Urinary bladder (tissue), 4 donors: ENCODE results near the gene TRIM9. TPM values are rescaled to one million over a fixed set of nuclear protein-coding genes. Genes with fewer than 3 reads are reported as not detected.

Source experiments
- DNase-seq: peaks from one replicate; pipeline ENCODE4 v3.0.0-alpha.2; 2015; ENCODE audit errors: extremely low spot score
- H3K27ac ChIP-seq: one replicate; pipeline ENCODE4 v1.5.1; 2013; ENCODE audit warnings: low read depth, mild to moderate bottlenecking, moderate library complexity
- H3K36me3 ChIP-seq: one replicate; pipeline ENCODE4 v1.6.1; 2013; ENCODE audit warnings: mild to moderate bottlenecking, moderate library complexity; ENCODE audit not compliant: insufficient read depth
- H3K4me1 ChIP-seq: one replicate; pipeline ENCODE4 v1.6.1; 2013; ENCODE audit warnings: mild to moderate bottlenecking, moderate library complexity; ENCODE audit not compliant: insufficient read depth
- H3K4me3 ChIP-seq: one replicate; pipeline ENCODE4 v1.5.1; 2013; ENCODE audit warnings: low read depth, low read length
- WGBS: extraction: QIAGEN DNeasy Blood & Tissue Kit; methylation state at CpG from one replicate; pipeline ENCODE4 v1.1.7; 2013; 5-methylcytosine and 5-hydroxymethylcytosine counted together
- polyA plus RNA-seq: library from polyadenylated mRNA; stranded (reverse); fragments of 200-250 nt; gene quantifications from one replicate; pipeline ENCODE4 v1.2.3, GENCODE V29; 2013
- total RNA-seq: library from RNA; depleted of rRNA; stranded (reverse); fragments of >200 nt; gene quantifications from one replicate; pipeline ENCODE4 v1.2.3, GENCODE V29; 2014
- donor health status: healthy with polysubstance abuse.
- donor health status: healthy.

The TRIM9 gene
- total RNA-seq, result 1.1 TPM
- polyA plus RNA-seq, result 0.70 TPM

DNA sequence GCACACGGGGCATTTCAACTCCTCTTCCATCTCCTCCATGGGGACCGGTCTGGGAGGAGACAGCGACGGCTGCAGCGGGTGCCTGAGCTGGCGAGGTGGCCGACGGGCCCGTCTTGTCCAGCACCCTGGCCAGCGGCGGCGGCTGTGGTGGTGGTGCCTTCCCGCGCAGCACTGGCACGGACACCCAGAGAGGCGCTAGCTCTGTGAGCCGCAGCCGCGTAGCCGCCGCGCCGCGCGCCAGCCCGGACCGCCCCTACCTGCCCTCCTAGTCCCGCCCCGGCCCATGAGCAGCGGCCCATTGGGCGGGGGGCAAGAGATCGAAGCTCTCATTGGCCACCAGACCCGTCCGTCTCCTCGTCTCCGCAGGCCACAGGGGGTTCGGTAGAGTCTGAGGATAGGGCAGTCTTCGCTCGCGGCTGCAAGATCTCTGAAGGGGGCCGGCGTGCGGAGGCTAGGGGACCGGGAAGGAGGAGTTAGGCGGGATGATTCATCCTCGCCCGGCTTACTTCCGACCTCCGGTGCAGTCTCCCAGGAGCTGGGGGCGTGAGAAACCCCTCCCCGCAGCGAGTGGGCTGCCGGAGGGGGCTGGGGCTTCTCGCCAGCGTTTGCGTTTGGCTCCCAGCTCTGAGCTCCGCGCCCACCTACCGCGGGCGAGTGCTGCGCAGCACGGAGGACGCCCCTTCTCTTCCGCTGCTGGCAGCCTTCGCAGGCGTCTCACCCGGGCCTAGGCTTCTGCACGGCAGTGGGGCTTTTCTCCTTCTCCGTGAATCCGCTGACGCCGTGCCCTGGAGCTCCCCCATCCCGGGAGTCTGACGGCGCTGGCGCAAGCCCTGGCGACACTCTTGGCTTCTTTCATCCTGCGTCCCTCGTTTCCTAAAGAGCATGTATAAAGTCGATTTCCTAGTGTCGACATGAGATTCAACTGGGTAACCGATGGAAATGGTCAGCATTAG, at the start of gene TRIM9:
Gene TRIM9, minus strand, starts transcription at position 205 of the 953 bp plus-strand sequence. Its CDS starts 166 bp downstream, at position 39.
- H3K36me3 ChIP-seq, result no peaks in the 10 kb centered on the region
- no peak within 1 kb of the TSS for H3K27ac ChIP-seq
- under 1% methylated on average over 83 of the region's 83 CpGs for WGBS
- DNase-seq, result peak; percentile 87
- no peaks in the 10 kb centered on the region for H3K4me1 ChIP-seq
- peak within 1 kb of the TSS; percentile 65 for H3K4me3 ChIP-seq

- Histone ChIP-seq H3K36me3 (no peaks in the 10 kb centered on the region), H3K4me3 (no peak overlapping the region), H3K4me1 (no peaks in the 10 kb centered on the region), H3K27ac (no peak overlapping the region)
- WGBS, result 95% methylated on average over 4 of the region's 4 CpGs
- no peak for DNase-seq
Measured at GRCh38 chr14:51140856-51141255, 46.0 kb upstream of the TRIM9 start.

GRCh38 chr14:51140338-51140737, 45.4 kb upstream of the TRIM9 start:
- H3K4me1 ChIP-seq, result no peaks in the 10 kb centered on the region
- no peak overlapping the region for H3K4me3 ChIP-seq
- no peak overlapping the region for H3K27ac ChIP-seq
- H3K36me3 ChIP-seq, result no peaks in the 10 kb centered on the region
- no peak for DNase-seq
- whole genome bisulfite sequencing, result 79% methylated on average over 5 of the region's 5 CpGs

DNA sequence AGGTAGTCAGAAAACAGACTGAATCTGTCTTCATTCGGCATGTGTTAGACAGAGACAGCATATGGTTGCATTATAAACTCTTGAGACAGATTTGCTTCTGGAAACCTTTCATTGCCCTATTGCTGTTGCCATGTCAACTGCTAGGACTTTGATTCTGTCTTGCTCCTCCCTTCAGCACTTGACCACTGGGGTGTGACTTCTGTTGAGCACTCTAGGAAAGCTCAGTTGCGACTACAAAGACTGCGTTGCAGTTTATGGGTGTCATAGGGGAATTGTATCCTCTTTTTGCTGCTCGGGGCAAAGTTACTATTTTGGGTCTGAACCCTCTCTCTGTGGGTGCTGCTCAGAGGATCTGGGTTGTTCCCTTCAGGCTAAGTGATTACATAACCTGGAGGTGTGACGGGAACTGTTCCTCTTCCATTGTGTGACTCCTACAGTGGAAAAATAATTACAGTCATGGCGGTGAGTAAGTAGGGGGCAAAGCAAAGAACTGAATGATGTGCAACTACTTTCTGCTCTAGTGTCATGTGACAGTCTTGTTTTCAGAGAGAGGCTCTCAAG, 44.3 kb upstream of the TRIM9 start:
- no peak for DNase-seq
- H3K27ac ChIP-seq, result no peak overlapping the region
- H3K4me3 ChIP-seq, result no peak overlapping the region
- no peaks in the 10 kb centered on the region for H3K36me3 ChIP-seq
- H3K4me1 ChIP-seq, result no peaks in the 10 kb centered on the region
- 77% methylated on average over 6 of the region's 6 CpGs for WGBS

DNA sequence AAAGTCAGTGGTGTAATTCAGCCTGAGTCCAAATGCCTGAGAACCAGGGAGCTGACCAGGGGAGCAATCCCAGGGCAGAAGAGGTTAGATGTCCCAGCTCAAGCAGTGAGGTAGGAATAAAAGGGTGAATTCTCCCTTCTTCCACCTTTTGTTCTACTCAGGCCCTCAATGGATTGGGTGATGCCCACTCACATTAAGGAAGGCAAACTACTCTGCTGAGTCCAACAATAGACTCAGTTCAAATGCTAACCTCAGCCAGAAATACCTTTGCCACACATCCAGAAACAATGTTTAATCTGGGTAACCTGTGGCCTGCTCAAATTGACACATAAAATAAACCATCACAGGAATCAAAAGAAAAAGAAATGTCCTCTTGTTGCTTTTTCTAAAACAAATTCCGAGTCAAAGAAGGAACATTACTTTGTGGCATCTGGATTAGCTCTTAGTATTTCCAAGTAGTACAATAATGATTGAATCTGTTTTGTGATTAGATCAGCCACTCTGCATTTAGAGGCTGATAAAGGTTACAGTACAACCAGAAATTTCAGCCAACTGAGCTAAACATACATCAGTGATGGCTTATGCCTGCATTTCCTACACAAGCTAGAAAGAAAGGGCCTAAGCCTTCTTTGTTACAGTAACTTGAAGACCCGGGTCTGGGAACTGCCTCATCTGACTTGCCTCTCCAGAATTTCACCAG, 43.6 kb upstream of the TRIM9 start:
- H3K4me3 ChIP-seq, result no peak overlapping the region
- no peak overlapping the region for H3K27ac ChIP-seq
- no peaks in the 10 kb centered on the region for H3K36me3 ChIP-seq
- 44% methylated on average over 2 of the region's 2 CpGs for WGBS
- no peak for DNase-seq
- H3K4me1 ChIP-seq, result no peaks in the 10 kb centered on the region

- no peaks in the 10 kb centered on the region for H3K36me3 ChIP-seq
- no peak for DNase-seq
- WGBS, result 77% methylated on average over 2 of the region's 2 CpGs
- no peak overlapping the region for H3K27ac ChIP-seq
- no peaks in the 10 kb centered on the region for H3K4me1 ChIP-seq
- no peak overlapping the region for H3K4me3 ChIP-seq
Measured at GRCh38 chr14:51131516-51131915, 36.6 kb upstream of the TRIM9 start.

DNA sequence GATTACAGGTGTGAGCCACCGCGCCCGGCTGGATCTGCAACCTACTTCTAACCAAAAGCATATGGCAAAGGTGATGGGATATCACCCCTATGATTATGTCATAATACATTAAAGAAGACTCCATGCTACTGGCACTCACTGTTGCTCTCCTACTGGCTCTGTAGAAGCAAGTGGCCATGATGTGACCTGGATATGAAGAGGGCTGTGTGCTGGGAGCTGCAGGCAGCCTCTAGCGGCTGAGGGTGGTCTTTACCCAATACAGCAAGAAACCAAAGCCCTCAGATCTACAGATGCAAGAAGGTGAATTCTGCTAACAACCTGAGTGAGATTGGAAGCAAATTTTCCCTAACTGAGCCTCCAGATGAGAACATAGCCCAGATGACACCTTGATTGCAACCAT, 34.2 kb upstream of the TRIM9 start:
- Histone ChIP-seq H3K4me3 (no peak overlapping the region), H3K27ac (no peak overlapping the region), H3K4me1 (no peaks in the 10 kb centered on the region), H3K36me3 (no peaks in the 10 kb centered on the region)
- WGBS, result 84% methylated on average over 4 of the region's 4 CpGs
- DNase-seq, result no peak

DNA sequence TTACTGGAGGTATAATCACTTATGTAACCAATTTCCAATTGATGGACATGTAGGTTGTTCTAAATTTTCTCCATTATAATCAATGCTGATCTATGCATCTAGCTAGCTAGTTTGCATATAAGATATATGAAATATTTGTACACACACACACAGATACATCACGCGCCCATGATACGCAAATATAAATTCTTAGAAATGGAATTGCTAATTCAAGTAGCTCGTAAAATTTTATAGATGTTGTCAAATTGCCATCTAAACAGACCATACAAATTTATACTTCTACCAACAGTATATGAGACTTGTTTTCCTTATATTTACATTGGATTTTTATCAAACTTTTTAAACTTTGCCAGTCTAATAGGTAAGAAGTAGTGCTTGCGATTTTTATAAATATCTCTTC, 29.1 kb upstream of the TRIM9 start:
- Histone ChIP-seq H3K4me3 (no peak overlapping the region), H3K27ac (no peak overlapping the region), H3K36me3 (no peaks in the 10 kb centered on the region), H3K4me1 (no peaks in the 10 kb centered on the region)
- WGBS, result 80% methylated on average over 5 of the region's 5 CpGs
- no peak for DNase-seq

- Histone ChIP-seq H3K36me3 (no peaks in the 10 kb centered on the region), H3K4me1 (no peaks in the 10 kb centered on the region), H3K27ac (no peak overlapping the region), H3K4me3 (no peak overlapping the region)
- WGBS, result 64% methylated on average over 3 of the region's 3 CpGs
- no peak for DNase-seq
Measured at GRCh38 chr14:51121096-51121495, 26.2 kb upstream of the TRIM9 start.

DNA sequence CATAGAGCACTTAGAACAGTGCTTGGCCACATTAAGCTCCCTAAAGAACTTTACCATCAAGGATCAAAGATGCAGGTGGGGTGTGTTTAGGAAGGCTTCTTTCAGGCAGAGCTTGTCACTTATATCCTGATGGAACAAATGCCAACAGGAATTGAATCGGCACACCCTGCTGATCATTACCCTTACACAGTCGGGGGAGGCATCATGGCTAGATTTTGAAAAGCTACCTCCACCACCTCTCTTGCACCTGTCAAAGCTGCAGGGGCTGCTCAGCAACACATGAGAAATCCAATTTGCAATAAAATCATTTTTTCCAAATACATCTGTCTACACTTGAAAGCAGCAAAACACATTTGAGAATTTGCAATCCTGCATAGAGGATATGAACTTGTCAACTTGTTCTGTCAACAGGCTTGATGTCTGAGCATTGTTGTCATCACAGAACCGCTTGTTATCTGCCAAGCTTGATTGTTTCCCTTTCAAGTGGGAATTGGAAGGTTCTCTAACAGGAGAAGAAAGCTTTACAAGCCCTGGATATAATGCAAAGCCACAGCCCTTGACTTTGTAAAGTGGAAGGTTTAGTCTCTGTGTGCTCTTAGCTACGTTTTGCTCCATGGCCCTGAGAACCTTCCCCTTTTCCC, 24.6 kb upstream of the TRIM9 start:
- no peak for DNase-seq
- no peak overlapping the region for H3K27ac ChIP-seq

GRCh38 chr14:51118993-51119392, 24.1 kb upstream of the TRIM9 start:
- no peak for DNase-seq
- no peaks in the 10 kb centered on the region for H3K36me3 ChIP-seq
- no peak overlapping the region for H3K27ac ChIP-seq
- no peaks in the 10 kb centered on the region for H3K4me1 ChIP-seq
- H3K4me3 ChIP-seq, result no peak overlapping the region

More for the DNA sequence above, 24.6 kb upstream of the TRIM9 start:
- no peak overlapping the region for H3K4me3 ChIP-seq
- 55% methylated on average over 4 of the region's 4 CpGs for WGBS
- no peaks in the 10 kb centered on the region for H3K4me1 ChIP-seq
- H3K36me3 ChIP-seq, result no peaks in the 10 kb centered on the region

GRCh38 chr14:51117593-51117992, 22.7 kb upstream of the TRIM9 start:
- DNase-seq, result no peak
- 69% methylated on average over 1 of the region's 1 CpG for WGBS
- H3K27ac ChIP-seq, result no peak overlapping the region
- H3K36me3 ChIP-seq, result no peaks in the 10 kb centered on the region
- H3K4me1 ChIP-seq, result no peaks in the 10 kb centered on the region
- H3K4me3 ChIP-seq, result no peak overlapping the region

DNA sequence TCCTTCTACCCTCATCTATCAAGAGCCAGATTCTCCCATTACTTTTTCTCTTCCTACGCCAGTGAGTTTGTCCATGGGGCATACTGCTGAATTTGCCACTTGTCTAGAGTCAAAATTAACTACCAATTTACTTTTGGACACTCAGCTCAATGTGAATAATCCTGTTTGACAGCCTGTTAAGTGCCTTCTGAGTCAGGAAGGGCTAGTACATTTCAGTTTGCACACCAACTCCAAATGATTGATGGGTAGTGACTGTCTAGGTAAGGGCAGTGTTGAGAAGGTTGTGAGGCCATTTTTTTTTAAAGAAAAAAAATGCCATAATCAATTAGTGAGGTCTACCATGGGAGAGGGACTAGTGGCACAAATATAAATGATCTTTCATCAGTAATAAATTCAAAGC, 21.8 kb upstream of the TRIM9 start:
- Histone ChIP-seq H3K4me3 (no peak overlapping the region), H3K27ac (no peak overlapping the region), H3K4me1 (no peaks in the 10 kb centered on the region), H3K36me3 (no peaks in the 10 kb centered on the region)
- 97% methylated on average over 1 of the region's 1 CpG for WGBS
- DNase-seq, result no peak
